OCI-LY7 (cell line): ENCODE data around the gene LPP.

Source experiments
- EZH2phosphoT487 ChIP-seq: fragments of 200-600 bp; sonication (generic); IDR thresholded peaks from 2 replicates; pipeline ENCODE4 v1.6.1; 2018; ENCODE audit warnings: low read depth, borderline replicate concordance, mild to moderate bottlenecking, mixed run types, antibody characterized with exemption, low read length, moderate library complexity, mixed read lengths
- TF ChIP-seq, protein P1 (sequence below): fragments of 200-600 bp; sonication (generic); conservative IDR thresholded peaks from 2 replicates; pipeline ENCODE4 v1.5.1; 2014; ENCODE audit warnings: mild to moderate bottlenecking, antibody characterized with exemption, low read length, moderate library complexity, mixed read lengths

GRCh38 chr3:188232656-188233055, 78.7 kb downstream of the LPP start:
- TF ChIP-seq, protein P1, sequence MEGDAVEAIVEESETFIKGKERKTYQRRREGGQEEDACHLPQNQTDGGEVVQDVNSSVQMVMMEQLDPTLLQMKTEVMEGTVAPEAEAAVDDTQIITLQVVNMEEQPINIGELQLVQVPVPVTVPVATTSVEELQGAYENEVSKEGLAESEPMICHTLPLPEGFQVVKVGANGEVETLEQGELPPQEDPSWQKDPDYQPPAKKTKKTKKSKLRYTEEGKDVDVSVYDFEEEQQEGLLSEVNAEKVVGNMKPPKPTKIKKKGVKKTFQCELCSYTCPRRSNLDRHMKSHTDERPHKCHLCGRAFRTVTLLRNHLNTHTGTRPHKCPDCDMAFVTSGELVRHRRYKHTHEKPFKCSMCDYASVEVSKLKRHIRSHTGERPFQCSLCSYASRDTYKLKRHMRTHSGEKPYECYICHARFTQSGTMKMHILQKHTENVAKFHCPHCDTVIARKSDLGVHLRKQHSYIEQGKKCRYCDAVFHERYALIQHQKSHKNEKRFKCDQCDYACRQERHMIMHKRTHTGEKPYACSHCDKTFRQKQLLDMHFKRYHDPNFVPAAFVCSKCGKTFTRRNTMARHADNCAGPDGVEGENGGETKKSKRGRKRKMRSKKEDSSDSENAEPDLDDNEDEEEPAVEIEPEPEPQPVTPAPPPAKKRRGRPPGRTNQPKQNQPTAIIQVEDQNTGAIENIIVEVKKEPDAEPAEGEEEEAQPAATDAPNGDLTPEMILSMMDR, result no peak
- no peak for TF ChIP-seq EZH2phosphoT487
